OCI-LY3 (cell line): ENCODE results near the gene CDIP1.

Experiments
- H2AFZ ChIP-seq: fragments of 200-600, 300-600 bp; shearing (Covaris generic); 2 replicates; pipeline ENCODE4 v1.6.0; 2014; ENCODE audit warnings: antibody characterized with exemption, low read depth, low read length
- H3K27ac ChIP-seq: fragments of 200-600, 300-600 bp; sonication (generic); 2 replicates; pipeline ENCODE4 v1.5.1; 2014; ENCODE audit warnings: mild to moderate bottlenecking, low read length, moderate library complexity, mixed read lengths
- H3K27me3 ChIP-seq: fragments of 200-600, 300-600 bp; sonication (generic); 2 replicates; pipeline ENCODE4 v1.6.1; 2014; ENCODE audit warnings: low read depth, low read length, mixed read lengths
- H3K36me3 ChIP-seq: fragments of 200-600, 300-600 bp; sonication (generic); replicated peaks from 2 replicates; pipeline ENCODE3; 2014; ENCODE audit warnings: low read depth, low read length, mixed read lengths
- H3K4me1 ChIP-seq: fragments of 300-600, 200-600 bp; sonication (generic); 2 replicates; pipeline ENCODE4 v1.6.1; 2014; ENCODE audit warnings: low read length, mixed read lengths
- H3K4me2 ChIP-seq: fragments of 200-600, 300-600 bp; sonication (generic); 2 replicates; pipeline ENCODE4 v1.6.1; 2014; ENCODE audit warnings: low read length, mixed read lengths
- H3K4me3 ChIP-seq: fragments of 300-600, 200-600 bp; sonication (generic); 2 replicates; pipeline ENCODE4 v1.5.1; 2014; ENCODE audit warnings: antibody characterized with exemption, mild to moderate bottlenecking, low read length, moderate library complexity
- H3K79me2 ChIP-seq: fragments of 300-600, 200-600 bp; shearing (Covaris generic); 2 replicates; pipeline ENCODE4 v1.6.1; 2014; ENCODE audit warnings: mild to moderate bottlenecking, low read length, mixed read lengths
- H3K9ac ChIP-seq: fragments of 300-600, 200-600 bp; shearing (Covaris generic); 2 replicates; pipeline ENCODE4 v1.6.0; 2014; ENCODE audit warnings: mild to moderate bottlenecking, low read length, moderate library complexity
- H3K9me3 ChIP-seq: fragments of 200-600, 300-600 bp; shearing (Covaris generic); 2 replicates; pipeline ENCODE4 v1.6.1; 2014; ENCODE audit warnings: low read length, mixed read lengths; ENCODE audit not compliant: insufficient read depth
- H4K20me1 ChIP-seq: fragments of 200-600, 300-600 bp; sonication (generic); 2 replicates; pipeline ENCODE4 v1.6.1; 2016; ENCODE audit warnings: low read length, mixed read lengths; ENCODE audit not compliant: insufficient read depth
- CTCF ChIP-seq: fragments of 200-600, 300-600 bp; sonication (generic); IDR thresholded peaks from 2 replicates; pipeline ENCODE4 v1.5.1; 2014; ENCODE audit warnings: antibody characterized with exemption, low read length, low read depth
- EZH2phosphoT487 ChIP-seq: fragments of 200-600 bp; shearing (Covaris generic); IDR thresholded peaks from 2 replicates; pipeline ENCODE4 v1.6.1; 2018; ENCODE audit warnings: antibody characterized with exemption, mixed run types, low read depth

The CDIP1 gene

GRCh38 chr16:4474192-4474961, 64.2 kb downstream of the CDIP1 start, which contains the start of gene NMRAL1:
TSS of gene NMRAL1 (minus strand) at chr16:4474625. CDS start at chr16:4474132, 493 bp downstream.
- Histone ChIP-seq H3K4me2 (peak within 1 kb of the TSS; percentile 82), H3K9me3 (no peaks in the 10 kb centered on the region), H3K4me1 (peaks cover 24% of the 10 kb centered on the region), H3K27ac (peak within 1 kb of the TSS; percentile 71), H3K79me2 (peaks cover 57% of the 10 kb centered on the region), H3K4me3 (peak within 1 kb of the TSS; percentile 83), H3K9ac (peak within 1 kb of the TSS; percentile 85), H3K27me3 (no peaks in the 10 kb centered on the region), H3K36me3 (peaks cover 7% of the 10 kb centered on the region), H2AFZ (0 out of 2 replicates have a peak within 1 kb of the TSS, but pooled peaks have one; percentile 60), H4K20me1 (no peaks in the 10 kb centered on the region)
- TF ChIP-seq CTCF (no peak), EZH2phosphoT487 (no peak)

DNA sequence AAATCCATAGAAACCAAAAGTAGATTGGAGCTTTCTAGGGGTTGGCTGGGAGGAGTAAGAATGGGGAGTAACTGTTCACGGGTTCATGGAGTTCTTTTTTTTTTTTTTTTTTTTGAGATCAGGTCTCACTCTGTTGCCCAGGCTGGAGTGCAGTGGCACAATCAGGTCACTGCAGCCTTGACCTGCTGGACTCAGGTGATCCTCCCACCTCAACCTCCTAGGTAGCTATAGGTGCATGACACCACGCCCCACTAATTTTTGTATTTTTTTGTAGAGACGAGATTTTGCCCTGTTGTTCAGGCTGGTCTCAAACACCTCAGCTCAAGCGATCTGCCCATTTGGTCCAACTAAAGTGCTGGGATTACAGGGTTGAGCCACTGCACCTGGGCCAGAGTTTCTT, 65.7 kb downstream of the CDIP1 start:
- Histone ChIP-seq H3K4me3 (no peak overlapping the region), H3K27me3 (no peaks in the 10 kb centered on the region), H2AFZ (no peak overlapping the region), H3K9me3 (no peaks in the 10 kb centered on the region), H3K79me2 (peaks cover 46% of the 10 kb centered on the region), H3K9ac (no peak overlapping the region), H4K20me1 (no peaks in the 10 kb centered on the region), H3K4me1 (peaks cover 23% of the 10 kb centered on the region), H3K27ac (no peak overlapping the region), H3K4me2 (peak overlapping the region; percentile 82; the same call in 1 of the 2 replicates), H3K36me3 (peaks cover 7% of the 10 kb centered on the region)
- TF ChIP-seq EZH2phosphoT487 = no peak
- no peak for TF ChIP-seq CTCF

DNA sequence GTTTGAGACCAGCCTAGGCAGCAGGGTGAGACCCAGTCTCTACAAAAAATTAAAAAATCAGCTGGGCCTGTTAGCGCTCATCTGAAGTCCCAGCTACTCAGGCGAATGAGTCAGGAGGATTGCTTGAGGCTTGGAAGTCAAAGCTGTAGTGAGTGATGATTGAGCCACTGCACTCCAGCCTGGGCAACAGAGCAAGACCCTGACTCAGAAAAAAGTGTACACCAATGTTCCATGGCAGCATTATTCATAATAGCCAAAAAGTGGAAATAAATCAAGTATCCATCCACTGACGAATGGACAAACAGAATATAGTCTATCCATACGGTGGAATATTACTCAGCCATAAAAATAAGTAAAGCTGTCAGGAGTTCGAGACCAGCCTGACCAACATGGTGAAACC, 66.7 kb downstream of the CDIP1 start:
- H3K9me3 ChIP-seq = no peaks in the 10 kb centered on the region

More for the DNA sequence above, 66.7 kb downstream of the CDIP1 start:
- no peak overlapping the region for H3K9ac ChIP-seq
- no peak overlapping the region for H3K4me2 ChIP-seq
- no peaks in the 10 kb centered on the region for H4K20me1 ChIP-seq
- H3K4me3 ChIP-seq = no peak overlapping the region
- no peak overlapping the region for H2AFZ ChIP-seq
- no peak overlapping the region for H3K27ac ChIP-seq
- H3K27me3 ChIP-seq = no peaks in the 10 kb centered on the region
- no peak for TF ChIP-seq EZH2phosphoT487
- no peak for TF ChIP-seq CTCF
- H3K79me2 ChIP-seq = peaks cover 36% of the 10 kb centered on the region
- peaks cover 17% of the 10 kb centered on the region for H3K4me1 ChIP-seq
- H3K36me3 ChIP-seq = peaks cover 8% of the 10 kb centered on the region
